B cell (primary cell): ENCODE results near the gene KNTC1. TPM values are rescaled to one million over a fixed set of nuclear protein-coding genes. Genes with fewer than 3 reads are reported as not detected.
"Not testable (repeated sequence)": the region's sequence is repeated elsewhere in the genome, so short reads cannot be mapped to it uniquely, and the experiment has no call there.

Source experiments
- ATAC-seq: fragments of 200-7000 bp; cut with Tn5 transposase; one replicate; pipeline ENCODE4 v1.10.0; 2021; ENCODE audit warnings: low read depth, mild to moderate bottlenecking, moderate number of reproducible peaks, moderate library complexity
- CTCF ChIA-PET: fragments of 350-600 bp; sonication (Branson Sonifier 250); formaldehyde crosslinking; loops from one replicate; lab custom pipeline; 2021; ENCODE audit warnings: antibody characterized with exemption, inconsistent platforms; lab: Charles Lee
- POLR2A ChIA-PET: fragments of 350-600 bp; sonication (Branson Sonifier 250); formaldehyde crosslinking; loops from one replicate; lab custom pipeline; 2021; ENCODE audit warnings: antibody characterized with exemption; lab: Charles Lee
- DNase-seq: peaks from one replicate; pipeline ENCODE4 v3.0.0; 2013
- H2AFZ ChIP-seq: 2 replicates; pipeline ENCODE4 v1.6.1; 2012; ENCODE audit warnings: mild to moderate bottlenecking, low read depth, low read length; ENCODE audit not compliant: insufficient read depth, poor library complexity, severe bottlenecking
- H3K27ac ChIP-seq, 2 donors: 1 replicate in 1 of 2; 2 replicates in 1 of 2; pipeline ENCODE4 v1.5.1; 2012 to 2013; ENCODE audit warnings: low read length in 2 of 2, mild to moderate bottlenecking in 2 of 2, moderate library complexity in 1 of 2
- H3K27me3 ChIP-seq, 4 experiments: fragments of 200-600 bp in 1 of 4; sonication (generic) in 1 of 4; replicated peaks in 1 of 4; 1 replicate in 2 of 4; 2 replicates in 2 of 4; pipeline versions ENCODE4 v1.6.1 to v1.7.0; 2013 to 2016; ENCODE audit warnings: low read length in 3 of 4, mild to moderate bottlenecking in 2 of 4, mixed read lengths in 1 of 4, moderate library complexity in 1 of 4; ENCODE audit not compliant: insufficient read depth in 4 of 4, control insufficient read depth in 3 of 4; ENCODE audit errors: control extremely low read depth in 1 of 4
- H3K36me3 ChIP-seq, 2 experiments: replicated peaks in 1 of 2; 1 replicate in 1 of 2; 2 replicates in 1 of 2; pipeline versions ENCODE4 v1.6.1 to v1.7.1; 2013; ENCODE audit warnings: low read length in 1 of 2; ENCODE audit not compliant: insufficient read depth in 2 of 2, control insufficient read depth in 1 of 2; ENCODE audit errors: control extremely low read depth in 1 of 2, extremely low read depth in 1 of 2
- H3K4me1 ChIP-seq, 2 donors: fragments of 200-600 bp in 1 of 2; sonication (generic) in 1 of 2; 1 replicate in 1 of 2; 2 replicates in 1 of 2; pipeline versions ENCODE4 v1.5.1 to v1.6.1; 2013 to 2017; ENCODE audit warnings: low read length in 2 of 2; ENCODE audit not compliant: control insufficient read depth in 2 of 2, insufficient read depth in 2 of 2
- H3K4me2 ChIP-seq: replicated peaks from 2 replicates; pipeline ENCODE3; 2012; ENCODE audit warnings: mild to moderate bottlenecking, low read depth, low read length; ENCODE audit not compliant: poor library complexity, severe bottlenecking
- H3K4me3 ChIP-seq, 5 experiments: fragments of 200-600 bp in 1 of 5; sonication (generic) in 1 of 5; 1 replicate in 3 of 5; 2 replicates in 2 of 5; pipeline versions ENCODE4 v1.5.1 to v1.7.0; 2011 to 2016; ENCODE audit warnings: low read length in 4 of 5, mild to moderate bottlenecking in 4 of 5, low read depth in 2 of 5, control low read depth in 1 of 5, moderate library complexity in 1 of 5; ENCODE audit not compliant: insufficient read depth in 1 of 5; ENCODE audit errors: control extremely low read depth in 1 of 5, extremely low read depth in 1 of 5
- H3K79me2 ChIP-seq: fragments of 200-600 bp; sonication (generic); one replicate; pipeline ENCODE4 v1.6.0; 2016; ENCODE audit warnings: low read length; ENCODE audit not compliant: control insufficient read depth, insufficient read depth
- H3K9ac ChIP-seq: fragments of 200-600 bp; sonication (generic); 2 replicates; pipeline ENCODE4 v1.6.1; 2017; ENCODE audit warnings: mild to moderate bottlenecking, low read length, moderate library complexity
- H3K9me3 ChIP-seq, 3 donors: one replicate each; pipeline versions ENCODE4 v1.6.1 to v1.7.1; 2013; ENCODE audit warnings: low read length in 2 of 3; ENCODE audit not compliant: control insufficient read depth in 2 of 3, insufficient read depth in 1 of 3; ENCODE audit errors: control extremely low read depth in 1 of 3
- H4K20me1 ChIP-seq: 2 replicates; pipeline ENCODE4 v1.6.0; 2012; ENCODE audit warnings: mild to moderate bottlenecking, low read length; ENCODE audit not compliant: insufficient read depth, control insufficient read depth, poor library complexity, severe bottlenecking
- H3K27ac Mint-ChIP-seq: one replicate; pipeline ENCODE4 v1.8.0; 2021; ENCODE audit warnings: mixed read lengths
- H3K27me3 Mint-ChIP-seq: one replicate; pipeline ENCODE4 v1.8.0; 2021; ENCODE audit warnings: mixed read lengths
- H3K4me1 Mint-ChIP-seq: one replicate; pipeline ENCODE4 v1.8.0; 2021; ENCODE audit warnings: mixed read lengths
- H3K4me3 Mint-ChIP-seq: one replicate; pipeline ENCODE4 v1.8.0; 2021; ENCODE audit warnings: mixed read lengths
- H3K9me3 Mint-ChIP-seq: one replicate; pipeline ENCODE4 v1.8.0; 2022; ENCODE audit warnings: mixed read lengths; ENCODE audit not compliant: insufficient read depth
- CTCF ChIP-seq: fragments of 200-600 bp; IDR thresholded peaks from one replicate; pipeline ENCODE4 v1.8.0; 2022; ENCODE audit warnings: antibody characterized with exemption, mild to moderate bottlenecking
- EZH2 ChIP-seq: IDR thresholded peaks from 2 replicates; pipeline ENCODE4 v1.6.1; 2012; ENCODE audit warnings: borderline replicate concordance, low read depth, mild to moderate bottlenecking, moderate library complexity, low read length; ENCODE audit not compliant: insufficient read depth, poor library complexity, severe bottlenecking
- whole genome bisulfite sequencing: methylation state at CpG from one replicate; pipeline ENCODE4 v1.1.5; 2013; ENCODE audit warnings: missing lambda C conversion rate; ENCODE audit not compliant: insufficient coverage; 5-methylcytosine and 5-hydroxymethylcytosine counted together
- intact Hi-C: fragments of 100-400 bp; cut with micrococcal nuclease; formaldehyde crosslinking; loops from one replicate; pipeline ENCODE4 v1.10.0; 2022
- polyA plus RNA-seq: library from polyadenylated mRNA; depleted of rRNA; stranded (reverse); fragments of >200 nt; gene quantifications from 2 replicates; pipeline ENCODE4 v1.2.3, GENCODE V29; 2012
- total RNA-seq, 2 donors: library from RNA; stranded (reverse); fragments of 120-200 nt in 1 of 2; gene quantifications; 1 replicate in 1 of 2; 2 replicates in 1 of 2; pipeline versions ENCODE4 v1.2.3 to v1.2.4, GENCODE V29; 2013 to 2022

KNTC1 gene
- total and polyA plus RNA-seq, 2 donors (not counting 1 experiment from before 2014, with no cell fraction given): 27.1 to 52.4 TPM

- H3K9me3 ChIP-seq, ATAC-seq, H3K9me3 Mint-ChIP-seq, DNase-seq, H3K4me1 Mint-ChIP-seq, H3K27ac ChIP-seq, H3K4me3 Mint-ChIP-seq, H3K27ac Mint-ChIP-seq, H3K4me3 ChIP-seq, H3K9ac ChIP-seq, H3K27me3 ChIP-seq, H3K79me2 ChIP-seq, intact Hi-C loops, H2AFZ ChIP-seq, H3K4me1 ChIP-seq, H3K4me2 ChIP-seq, POLR2A ChIA-PET, CTCF ChIA-PET, H3K27me3 Mint-ChIP-seq, H4K20me1 ChIP-seq: not testable (repeated sequence)
- 84% methylated on average over 4 of the region's 8 CpGs for WGBS
- peaks cover 0 to 35% of the 10 kb centered on the region in 2 experiments for H3K36me3 ChIP-seq
Observed at GRCh38 chr12:122592543-122592942, 65.5 kb downstream of the KNTC1 start.

- Mint-ChIP-seq H3K4me3 (no peak overlapping the region), H3K9me3 (no peaks in the 10 kb centered on the region), H3K27me3 (no peaks in the 10 kb centered on the region), H3K4me1 (no peaks in the 10 kb centered on the region), H3K27ac (no peak overlapping the region)
- TF ChIP-seq CTCF (no peak), EZH2 (no peak)
- Histone ChIP-seq H3K79me2 (no peaks in the 10 kb centered on the region), H2AFZ (no peak overlapping the region), H3K27me3 (no peaks in the 10 kb centered on the region), H3K4me3 (no peak overlapping the region), H3K27ac (no peak overlapping the region), H4K20me1 (no peaks in the 10 kb centered on the region), H3K9me3 (no peaks in the 10 kb centered on the region), H3K4me1 (no peaks in the 10 kb centered on the region), H3K4me2 (no peak overlapping the region), H3K36me3 (peaks cover 0 to 26% of the 10 kb centered on the region in 2 experiments), H3K9ac (no peak overlapping the region)
- ChIA-PET CTCF (no interaction called here), POLR2A (no interaction called here)
- ATAC-seq (no peak), DNase-seq (no peak)
- 100% methylated on average over 1 of the region's 1 CpG for WGBS
- intact Hi-C loops: no loop called here
Observed at GRCh38 chr12:122593910-122594309, 66.9 kb downstream of the KNTC1 start.
